Measurements from ENCODE around the gene SPEF2. TPM values are rescaled to one million over a fixed set of nuclear protein-coding genes. Genes with fewer than 3 reads are reported as not detected.

SPEF2 gene
- total and polyA plus RNA-seq, 4 donors, result 0.42 to 4.5 (median 2.1) TPM

DNA sequence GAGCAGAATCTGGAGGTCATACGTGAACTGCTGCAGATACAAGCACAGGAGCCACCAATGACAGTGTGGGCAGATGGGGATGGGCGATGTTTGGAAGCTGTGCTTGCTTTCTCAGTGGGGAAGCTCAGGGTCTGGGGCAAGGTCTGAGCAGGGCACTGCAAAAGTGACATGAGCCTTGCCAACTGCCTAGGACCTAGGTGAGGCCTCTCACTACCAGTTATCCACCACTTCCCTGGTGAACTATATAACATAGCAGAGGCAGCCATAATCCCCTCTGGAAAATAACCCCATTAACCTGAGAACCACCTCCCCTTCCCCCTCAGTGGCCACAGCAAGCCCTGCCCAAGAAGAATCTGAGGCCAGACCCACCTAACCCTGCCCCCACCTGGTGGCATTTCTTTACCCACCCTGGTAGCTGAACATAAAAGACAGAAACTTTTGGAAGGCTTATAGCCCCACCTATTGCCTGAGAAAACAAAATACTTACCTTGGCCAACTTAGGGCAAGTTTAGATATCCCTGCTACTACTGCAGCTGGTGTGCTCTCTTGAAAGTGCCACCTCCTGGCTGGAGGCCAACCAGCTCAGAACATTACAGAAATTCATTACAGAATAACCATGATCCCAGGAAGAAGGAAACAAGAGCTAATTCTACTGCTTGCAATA lies 18.8 kb upstream of the SPEF2 start:
- no peaks in the 10 kb centered on the region for H3K9me3 ChIP-seq (ENCODE audit: control insufficient read depth in 4 of 4, low read length in 3 of 4)
- TF ChIP-seq RXRA (IDR thresholded peaks at IDR 0.05), result no peak
- peak; percentile 74 to 79 for TF ChIP-seq RAD21 (IDR thresholded peaks at IDR 0.05)
- TF ChIP-seq, protein P1, sequence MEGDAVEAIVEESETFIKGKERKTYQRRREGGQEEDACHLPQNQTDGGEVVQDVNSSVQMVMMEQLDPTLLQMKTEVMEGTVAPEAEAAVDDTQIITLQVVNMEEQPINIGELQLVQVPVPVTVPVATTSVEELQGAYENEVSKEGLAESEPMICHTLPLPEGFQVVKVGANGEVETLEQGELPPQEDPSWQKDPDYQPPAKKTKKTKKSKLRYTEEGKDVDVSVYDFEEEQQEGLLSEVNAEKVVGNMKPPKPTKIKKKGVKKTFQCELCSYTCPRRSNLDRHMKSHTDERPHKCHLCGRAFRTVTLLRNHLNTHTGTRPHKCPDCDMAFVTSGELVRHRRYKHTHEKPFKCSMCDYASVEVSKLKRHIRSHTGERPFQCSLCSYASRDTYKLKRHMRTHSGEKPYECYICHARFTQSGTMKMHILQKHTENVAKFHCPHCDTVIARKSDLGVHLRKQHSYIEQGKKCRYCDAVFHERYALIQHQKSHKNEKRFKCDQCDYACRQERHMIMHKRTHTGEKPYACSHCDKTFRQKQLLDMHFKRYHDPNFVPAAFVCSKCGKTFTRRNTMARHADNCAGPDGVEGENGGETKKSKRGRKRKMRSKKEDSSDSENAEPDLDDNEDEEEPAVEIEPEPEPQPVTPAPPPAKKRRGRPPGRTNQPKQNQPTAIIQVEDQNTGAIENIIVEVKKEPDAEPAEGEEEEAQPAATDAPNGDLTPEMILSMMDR (IDR thresholded peaks at IDR 0.05; ENCODE audit: low read depth, low read length, missing input control), result peak; percentile 30
- 92% methylated on average over 2 of the region's 2 CpGs for WGBS
- no peaks in the 10 kb centered on the region for H3K27me3 ChIP-seq (ENCODE audit: control insufficient read depth in 4 of 4, insufficient read depth in 4 of 4, low read length in 3 of 4)
- DNase-seq (ENCODE audit: low spot score), result no peak
- no peak overlapping the region for H3K9ac ChIP-seq (ENCODE audit: low read depth in 1 of 2, low read length in 2 of 2)
- H3K4me3 ChIP-seq (ENCODE audit: low read depth in 1 of 3, low read length in 3 of 3), result no peak overlapping the region
- H3K27ac ChIP-seq (ENCODE audit: low read depth in 1 of 2, low read length in 2 of 2), result no peak overlapping the region
- no peaks in the 10 kb centered on the region for H3K4me1 ChIP-seq (ENCODE audit: control insufficient read depth in 4 of 4, insufficient read depth in 4 of 4, low read length in 3 of 4)
- no peaks in the 10 kb centered on the region for H3K36me3 ChIP-seq (ENCODE audit: control insufficient read depth in 4 of 4, insufficient read depth in 3 of 4, low read depth in 1 of 4, low read length in 3 of 4)

GRCh38 chr5:35600591-35600990 lies 17.1 kb upstream of the SPEF2 start:
- Histone ChIP-seq H3K4me1 (ENCODE audit: control insufficient read depth in 4 of 4, insufficient read depth in 4 of 4, low read length in 3 of 4) (no peaks in the 10 kb centered on the region), H3K9ac (ENCODE audit: low read depth in 1 of 2, low read length in 2 of 2) (no peak overlapping the region), H3K36me3 (ENCODE audit: control insufficient read depth in 4 of 4, insufficient read depth in 3 of 4, low read depth in 1 of 4, low read length in 3 of 4) (no peaks in the 10 kb centered on the region), H3K27me3 (ENCODE audit: control insufficient read depth in 4 of 4, insufficient read depth in 4 of 4, low read length in 3 of 4) (no peaks in the 10 kb centered on the region), H3K4me3 (ENCODE audit: low read depth in 1 of 3, low read length in 3 of 3) (no peak overlapping the region), H3K27ac (ENCODE audit: low read depth in 1 of 2, low read length in 2 of 2) (no peak overlapping the region), H3K9me3 (ENCODE audit: control insufficient read depth in 4 of 4, low read length in 3 of 4) (no peaks in the 10 kb centered on the region)
- TF ChIP-seq ATF3 (IDR thresholded peaks at IDR 0.05) (no peak), FOXA1 (IDR thresholded peaks at IDR 0.05) (no peak), GABPA (IDR thresholded peaks at IDR 0.05 in 1 of 2, conservative IDR thresholded peaks at IDR 0.05 in 1 of 2) (no peak), MAX (IDR thresholded peaks at IDR 0.05) (no peak), TAF1 (conservative IDR thresholded peaks at IDR 0.05) (no peak), SP1 (IDR thresholded peaks at IDR 0.05) (no peak), EGR1 (IDR thresholded peaks at IDR 0.05; ENCODE audit: low read depth in 2 of 2) (no peak), HNF4A (conservative IDR thresholded peaks at IDR 0.05) (no peak), FOXA2 (IDR thresholded peaks at IDR 0.05) (no peak)
- DNase-seq (ENCODE audit: low spot score), result no peak

GRCh38 chr5:35608881-35609779 lies 8.5 kb upstream of the SPEF2 start:
- WGBS, result 89% methylated on average over 5 of the region's 5 CpGs
- TF ChIP-seq SP1 (IDR thresholded peaks at IDR 0.05) (no peak), MAX (IDR thresholded peaks at IDR 0.05) (no peak), YY1 (IDR thresholded peaks at IDR 0.05) (no peak), RXRA (IDR thresholded peaks at IDR 0.05) (no peak), REST (IDR thresholded peaks at IDR 0.05) (no peak), FOXA1 (IDR thresholded peaks at IDR 0.05) (no peak), JUND (IDR thresholded peaks at IDR 0.05) (no peak)
- TF ChIP-seq, protein P2, sequence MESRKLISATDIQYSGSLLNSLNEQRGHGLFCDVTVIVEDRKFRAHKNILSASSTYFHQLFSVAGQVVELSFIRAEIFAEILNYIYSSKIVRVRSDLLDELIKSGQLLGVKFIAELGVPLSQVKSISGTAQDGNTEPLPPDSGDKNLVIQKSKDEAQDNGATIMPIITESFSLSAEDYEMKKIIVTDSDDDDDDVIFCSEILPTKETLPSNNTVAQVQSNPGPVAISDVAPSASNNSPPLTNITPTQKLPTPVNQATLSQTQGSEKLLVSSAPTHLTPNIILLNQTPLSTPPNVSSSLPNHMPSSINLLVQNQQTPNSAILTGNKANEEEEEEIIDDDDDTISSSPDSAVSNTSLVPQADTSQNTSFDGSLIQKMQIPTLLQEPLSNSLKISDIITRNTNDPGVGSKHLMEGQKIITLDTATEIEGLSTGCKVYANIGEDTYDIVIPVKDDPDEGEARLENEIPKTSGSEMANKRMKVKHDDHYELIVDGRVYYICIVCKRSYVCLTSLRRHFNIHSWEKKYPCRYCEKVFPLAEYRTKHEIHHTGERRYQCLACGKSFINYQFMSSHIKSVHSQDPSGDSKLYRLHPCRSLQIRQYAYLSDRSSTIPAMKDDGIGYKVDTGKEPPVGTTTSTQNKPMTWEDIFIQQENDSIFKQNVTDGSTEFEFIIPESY (IDR thresholded peaks at IDR 0.05), result no peak
- H3K9ac ChIP-seq (ENCODE audit: low read depth in 1 of 2, low read length in 2 of 2), result no peak overlapping the region
- no peak overlapping the region for H3K4me3 ChIP-seq (ENCODE audit: low read depth in 1 of 3, low read length in 3 of 3)
- no peaks in the 10 kb centered on the region for H3K9me3 ChIP-seq (ENCODE audit: control insufficient read depth in 4 of 4, low read length in 3 of 4)
- no peaks in the 10 kb centered on the region for H3K27me3 ChIP-seq (ENCODE audit: control insufficient read depth in 4 of 4, insufficient read depth in 4 of 4, low read length in 3 of 4)
- no peaks in the 10 kb centered on the region for H3K36me3 ChIP-seq (ENCODE audit: control insufficient read depth in 4 of 4, insufficient read depth in 3 of 4, low read depth in 1 of 4, low read length in 3 of 4)
- DNase-seq (ENCODE audit: low spot score), result no peak
- no peak overlapping the region for H3K27ac ChIP-seq (ENCODE audit: low read depth in 1 of 2, low read length in 2 of 2)
- H3K4me1 ChIP-seq (ENCODE audit: control insufficient read depth in 4 of 4, insufficient read depth in 4 of 4, low read length in 3 of 4), result no peaks in the 10 kb centered on the region

All from liver (tissue), 9 donors.